GM21390 (cell line): ENCODE measurements around the gene KCNJ3.

ENCODE experiments used
- ATAC-seq: cut with Tn5 transposase; IDR thresholded peaks from one replicate; pipeline ENCODE4 v1.9.1; 2021; ENCODE audit not compliant: unreplicated experiment

The KCNJ3 gene

DNA sequence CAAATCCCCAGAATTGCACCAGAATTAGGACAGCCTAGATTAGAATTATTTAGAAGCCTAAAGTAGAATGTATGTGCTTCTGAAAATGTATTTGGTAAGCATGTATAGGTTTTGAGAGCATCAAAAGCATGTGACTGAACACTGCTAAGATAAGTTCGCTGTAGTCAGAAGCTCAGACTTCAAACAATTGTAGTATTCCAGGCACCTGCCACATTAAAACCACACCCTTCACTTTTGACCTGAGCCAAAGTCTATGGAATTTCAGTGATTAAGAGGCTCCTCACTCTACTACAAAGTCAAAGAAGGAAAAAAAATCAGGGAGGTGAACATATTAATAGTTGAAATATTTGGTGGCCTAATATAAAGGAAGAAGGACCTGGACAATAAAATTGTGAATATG lies 8.2 kb downstream of the KCNJ3 start:
- ATAC-seq = no peak

DNA sequence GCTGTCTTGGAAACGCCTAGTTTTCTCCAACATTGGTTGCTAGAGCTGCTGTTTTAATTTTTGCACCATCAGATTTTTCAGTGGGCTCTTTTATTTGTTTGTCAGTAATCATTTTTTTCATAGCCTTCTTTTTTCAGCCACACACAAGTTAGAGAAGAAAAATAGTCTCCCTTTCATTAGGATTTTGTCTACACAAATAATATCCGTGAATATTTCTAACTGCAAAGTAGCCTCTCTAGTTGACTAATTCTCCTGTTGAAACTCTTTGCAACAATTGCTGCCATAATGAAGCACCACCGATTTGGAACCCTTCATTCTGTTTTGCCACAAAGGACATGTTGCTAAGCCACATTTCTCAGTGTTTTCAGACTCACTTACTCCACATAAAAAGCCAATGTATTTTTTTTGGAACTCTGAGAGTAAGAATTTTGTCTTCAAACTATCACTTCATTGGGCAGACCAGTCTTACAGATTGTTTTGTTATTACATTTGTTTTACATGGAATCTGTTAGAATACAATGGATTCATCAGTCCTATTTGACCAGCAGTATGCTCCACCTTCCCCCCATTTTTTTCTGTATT lies 9.6 kb downstream of the KCNJ3 start:
- ATAC-seq = no peak

DNA sequence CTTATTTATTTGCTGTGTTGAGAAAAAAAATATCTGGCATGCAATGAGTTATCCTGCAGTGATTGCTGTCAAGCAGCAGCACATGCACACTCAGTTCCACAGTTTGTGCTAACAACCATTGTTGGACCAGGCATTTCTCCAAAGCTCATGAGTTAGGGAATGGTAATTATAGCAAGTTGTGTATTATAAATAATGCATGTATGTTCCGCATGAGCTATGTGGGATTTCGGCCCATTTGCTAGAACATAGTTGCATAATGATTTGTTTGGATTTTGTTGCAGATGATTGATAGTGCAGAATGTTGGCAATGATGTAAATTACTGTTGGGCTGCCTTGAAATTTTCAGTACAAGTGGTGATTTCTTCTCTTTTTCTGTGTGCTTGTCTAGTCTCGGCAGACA lies 10.7 kb downstream of the KCNJ3 start:
- no peak for ATAC-seq

DNA sequence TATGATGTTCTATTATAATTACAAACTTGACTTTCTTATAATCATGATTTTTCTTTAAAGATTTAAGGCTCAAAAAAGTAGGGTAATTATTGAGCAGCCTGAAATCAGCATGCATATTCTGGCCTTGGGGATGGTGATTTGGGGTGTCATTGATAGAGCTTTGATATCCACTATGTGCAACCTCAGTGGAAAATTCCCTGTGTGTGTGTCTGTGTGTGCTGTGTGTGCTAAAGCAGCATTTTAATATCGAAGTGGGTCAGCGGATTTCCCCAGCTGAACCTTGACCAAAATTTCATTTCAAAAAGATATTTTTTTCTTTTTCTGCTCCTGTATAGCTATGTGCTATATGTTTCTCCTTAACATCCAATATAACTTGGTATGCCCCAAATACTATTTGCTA lies 11.6 kb downstream of the KCNJ3 start:
- ATAC-seq = no peak

DNA sequence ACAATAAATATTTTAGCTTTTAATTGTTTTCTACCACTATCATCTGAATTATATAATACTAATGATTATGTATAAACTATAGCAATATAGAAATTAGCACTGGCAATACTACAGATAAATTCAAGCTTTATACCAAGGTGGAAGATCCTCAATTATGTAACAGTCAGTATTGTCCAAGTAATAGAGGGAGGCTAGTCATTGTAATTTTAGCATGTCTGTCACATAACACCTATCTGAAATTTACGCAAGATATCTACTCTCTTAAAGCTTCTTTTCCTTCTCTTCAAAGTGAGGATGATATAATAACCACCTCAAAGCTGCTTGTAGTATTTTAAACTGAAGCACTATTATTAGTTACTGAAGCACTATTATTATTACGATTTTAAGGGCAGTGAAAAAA lies 12.2 kb downstream of the KCNJ3 start:
- no peak for ATAC-seq

DNA sequence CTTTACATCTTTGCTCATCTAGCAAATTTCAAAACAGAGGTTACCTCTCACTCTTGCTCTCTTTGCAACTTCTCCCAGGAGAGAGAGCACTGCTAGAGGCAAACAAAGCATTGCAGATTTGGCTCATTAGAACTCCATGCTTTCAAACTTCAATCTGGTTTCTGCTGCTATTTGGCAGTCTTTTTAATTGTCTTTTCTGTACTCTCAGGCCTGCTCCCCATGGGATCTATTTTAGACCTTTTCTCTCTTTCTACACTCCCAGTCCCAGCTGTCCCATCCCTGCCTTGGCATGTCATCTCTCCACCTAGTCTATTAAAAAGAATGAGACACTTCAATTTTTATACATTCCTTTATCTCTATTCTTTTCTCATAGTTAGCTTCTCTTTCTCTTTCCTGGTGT lies 15.2 kb downstream of the KCNJ3 start:
- ATAC-seq = no peak

DNA sequence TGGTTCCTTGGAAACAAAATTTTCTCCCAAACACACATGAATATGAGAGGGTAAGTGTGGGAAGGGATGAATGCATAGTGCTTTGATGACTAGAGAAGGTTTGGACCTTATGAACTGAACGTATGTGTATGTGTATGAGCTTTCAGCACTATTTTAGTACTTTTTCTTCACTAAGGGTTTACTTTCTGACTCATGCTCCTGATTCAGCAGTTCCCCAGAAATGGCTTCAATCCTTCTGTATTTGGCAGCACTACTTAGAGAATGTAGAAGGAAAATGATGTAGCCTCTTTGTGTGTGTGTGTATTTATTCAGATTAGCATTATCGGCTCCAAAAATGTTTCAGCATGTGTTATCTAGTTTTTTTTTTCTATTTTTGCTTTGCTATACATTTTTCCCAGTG lies 22.2 kb downstream of the KCNJ3 start:
- ATAC-seq = no peak

DNA sequence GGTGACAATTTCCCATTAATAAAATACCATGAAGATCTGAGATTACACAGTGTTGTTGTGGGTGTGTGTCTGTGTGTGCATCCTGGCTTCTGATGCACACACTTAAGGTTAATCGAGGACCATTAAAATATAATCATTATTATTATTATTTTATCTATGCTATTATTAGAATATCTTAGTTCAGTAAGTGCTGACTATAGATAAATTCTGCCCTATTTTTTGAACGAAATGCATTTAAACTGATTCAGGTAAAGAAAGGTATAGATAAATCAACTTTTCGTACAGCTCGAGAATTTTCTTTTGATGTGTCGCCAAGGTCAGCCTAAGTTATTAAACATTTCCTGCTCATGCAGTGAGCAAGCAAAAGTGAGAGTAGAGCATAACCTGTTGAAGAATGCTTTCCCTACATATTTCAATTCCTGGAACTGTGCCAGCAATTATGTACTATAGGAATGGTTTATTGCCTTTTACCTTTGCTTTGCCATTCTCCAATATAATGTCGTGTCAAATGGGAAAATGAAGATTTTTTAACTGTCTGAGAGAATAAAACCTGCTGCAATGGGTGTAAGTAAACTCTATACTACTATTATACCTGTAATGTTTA lies 25.8 kb downstream of the KCNJ3 start:
- ATAC-seq = no peak

DNA sequence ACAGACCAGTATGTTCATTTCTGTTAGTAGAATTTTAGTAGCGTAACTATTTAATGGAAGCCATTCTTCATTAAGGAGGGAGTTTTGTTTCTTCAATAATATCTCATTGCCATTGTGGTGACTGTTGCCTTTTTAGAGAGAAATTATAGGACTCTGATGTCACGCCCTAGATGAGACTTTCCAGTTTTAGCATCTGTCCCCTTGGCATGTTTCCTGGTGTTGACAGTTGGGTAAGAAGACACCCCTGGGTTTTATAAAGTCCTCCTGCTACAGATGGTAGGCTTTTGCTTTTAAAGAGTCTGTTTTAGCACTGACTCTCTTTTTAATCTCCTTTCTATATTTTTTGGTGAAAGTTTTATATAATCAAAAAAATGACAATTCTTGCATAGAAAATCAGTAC lies 41.9 kb downstream of the KCNJ3 start:
- no peak for ATAC-seq

DNA sequence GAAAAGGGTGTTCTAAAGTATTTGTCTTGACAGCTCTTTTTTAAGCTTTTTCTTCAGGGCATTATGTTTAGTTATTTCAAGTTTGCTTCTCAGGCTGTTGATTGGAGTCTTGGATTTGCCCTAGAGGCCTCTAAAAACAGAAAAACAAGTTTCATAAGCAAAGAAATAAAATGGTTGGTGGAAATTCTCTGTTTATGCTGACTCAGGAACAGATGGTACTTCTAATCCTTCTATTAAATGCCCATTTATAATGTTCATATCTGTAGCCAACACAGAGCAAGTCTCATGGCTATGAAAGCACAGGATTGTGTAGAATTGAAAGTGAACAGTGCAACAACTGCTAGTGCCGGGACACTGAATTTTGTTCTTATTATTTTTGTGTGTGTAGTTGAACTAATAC lies 60.4 kb downstream of the KCNJ3 start:
- ATAC-seq = no peak

DNA sequence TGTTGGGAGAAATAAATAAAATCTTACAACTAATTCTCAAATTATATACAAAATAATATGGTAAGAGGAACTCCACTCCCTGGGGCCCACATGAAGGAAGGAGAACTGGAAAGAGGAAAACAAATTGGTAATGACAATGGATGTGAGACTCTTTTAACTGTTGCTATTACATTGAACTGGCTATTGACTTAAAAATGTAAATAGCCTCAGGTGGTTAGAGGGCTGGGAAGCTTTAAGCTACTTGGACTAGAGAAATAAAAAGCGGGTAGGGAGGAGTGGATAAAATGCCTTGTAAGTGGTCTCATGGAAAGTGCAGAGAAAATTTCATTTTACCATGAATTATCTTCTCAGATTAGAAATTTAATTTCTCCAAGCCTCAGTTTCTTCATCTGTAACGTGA lies 64.1 kb downstream of the KCNJ3 start:
- ATAC-seq = no peak

DNA sequence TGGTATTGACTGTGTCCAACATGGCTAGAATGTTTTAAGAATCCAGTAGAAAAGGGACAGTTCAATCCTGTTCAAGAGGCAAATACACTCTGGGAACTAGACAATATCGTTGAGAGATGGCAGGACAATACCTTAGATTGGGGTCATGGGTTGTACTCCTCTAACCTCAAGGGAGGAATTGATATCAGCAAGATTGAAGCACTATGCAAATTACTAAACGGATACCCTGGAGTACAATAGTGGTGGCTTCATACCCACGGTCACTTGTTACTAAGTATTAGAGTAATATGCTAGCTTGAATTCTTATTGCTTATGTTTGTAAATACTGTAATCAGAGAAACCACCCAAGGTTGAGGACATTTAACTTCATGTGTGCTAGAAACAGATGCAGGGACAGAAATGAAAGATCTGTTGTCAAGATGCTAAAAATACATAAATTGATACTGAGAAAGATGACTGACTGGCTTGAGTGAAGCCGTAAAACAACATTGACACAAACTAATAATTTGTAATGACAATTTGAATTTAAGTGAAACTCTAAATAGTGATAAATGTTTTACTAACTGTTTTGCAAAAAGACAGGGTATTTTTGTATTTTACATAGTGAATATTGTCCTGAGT lies 73.3 kb downstream of the KCNJ3 start:
- ATAC-seq = no peak

DNA sequence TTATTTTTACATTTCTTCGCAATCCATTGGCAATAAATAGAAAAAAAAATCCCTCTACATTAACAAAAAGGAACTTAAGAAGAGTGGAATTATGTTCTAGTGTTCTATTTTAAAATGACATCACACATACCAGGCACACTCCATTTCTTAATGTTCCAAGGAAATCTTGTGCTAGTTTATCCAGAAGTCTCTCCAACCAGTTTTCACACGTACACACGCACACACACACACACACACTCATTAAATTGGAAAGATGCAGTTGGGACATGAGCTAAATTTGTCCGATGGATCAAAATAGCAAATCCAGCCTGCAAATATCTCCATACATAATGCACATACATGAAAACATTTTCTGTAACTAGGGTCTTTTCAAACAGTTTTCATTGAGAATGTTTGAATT lies 78.3 kb downstream of the KCNJ3 start:
- ATAC-seq = no peak

DNA sequence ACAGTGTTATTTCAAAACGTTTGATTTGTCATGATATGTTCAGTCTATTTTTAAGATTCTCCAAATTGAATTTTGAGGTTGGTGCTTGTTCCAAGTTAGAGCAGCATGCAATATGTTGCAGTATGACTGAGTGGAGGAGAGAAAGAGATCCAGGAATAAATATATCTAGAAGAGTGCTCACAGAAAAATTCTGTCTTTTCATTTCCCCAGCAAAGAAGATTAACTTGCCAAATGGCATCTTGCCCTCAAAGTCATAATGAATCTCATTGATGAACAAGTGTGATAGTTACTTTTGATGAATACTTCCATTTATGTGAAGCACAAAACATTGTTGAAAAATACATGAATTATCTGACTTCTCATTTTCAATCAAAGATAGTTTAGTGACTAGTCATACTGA lies 95.9 kb downstream of the KCNJ3 start:
- no peak for ATAC-seq

DNA sequence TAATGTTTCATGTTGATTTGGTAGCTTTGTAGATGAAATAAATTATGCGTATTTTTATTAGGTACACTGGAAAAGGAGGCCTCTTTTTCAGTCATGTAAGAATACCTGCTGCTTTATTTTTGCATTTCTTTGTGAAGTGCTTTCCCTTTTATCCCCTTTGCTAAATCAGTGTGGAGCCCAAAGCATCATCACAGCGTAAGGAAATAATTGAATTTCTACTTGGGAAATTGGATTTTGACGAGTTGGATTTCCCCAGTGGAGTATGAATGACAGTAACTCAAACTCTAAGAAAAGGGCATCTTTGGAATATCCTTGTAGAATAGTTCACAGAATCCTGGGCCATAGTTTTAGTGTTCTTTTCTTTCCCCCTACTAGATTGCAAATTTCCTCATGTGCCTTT lies 97.2 kb downstream of the KCNJ3 start:
- ATAC-seq = no peak

DNA sequence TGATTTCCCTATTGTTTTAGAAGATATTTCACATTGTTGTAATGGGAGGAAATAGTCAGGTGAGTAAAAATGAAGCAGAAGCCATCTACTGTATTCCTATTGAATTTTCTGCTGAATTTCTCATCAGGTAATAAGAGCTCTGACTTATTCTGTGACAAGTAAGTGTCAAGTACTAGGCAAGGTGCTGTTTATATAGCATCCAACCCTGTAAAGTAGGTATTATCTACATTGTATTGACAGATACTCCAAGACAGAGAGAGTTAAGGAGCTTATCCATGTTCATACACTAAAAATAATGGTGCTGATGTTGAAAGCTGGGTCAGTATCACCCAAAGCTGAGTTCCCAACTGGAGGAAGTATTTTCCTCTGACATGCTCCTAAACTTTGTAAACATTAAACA lies 106.0 kb downstream of the KCNJ3 start:
- no peak for ATAC-seq

DNA sequence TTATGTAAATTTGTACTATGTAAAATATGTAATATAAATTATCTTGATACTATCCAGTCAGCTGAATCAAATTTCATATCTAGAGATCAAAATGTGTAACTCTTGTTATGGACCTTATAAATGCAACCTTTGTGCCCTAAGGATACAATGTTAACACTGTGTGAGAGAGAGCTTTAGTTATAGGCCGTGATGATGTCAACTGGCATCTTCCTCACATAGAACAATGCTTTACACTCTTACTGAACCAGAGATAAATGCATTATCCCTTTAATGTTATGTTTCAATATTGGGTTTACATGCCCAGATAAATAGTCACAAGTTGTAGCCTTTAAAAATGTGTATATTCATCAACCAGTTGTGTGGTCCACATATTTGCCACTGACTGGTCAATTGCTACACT lies 115.1 kb downstream of the KCNJ3 start:
- no peak for ATAC-seq

DNA sequence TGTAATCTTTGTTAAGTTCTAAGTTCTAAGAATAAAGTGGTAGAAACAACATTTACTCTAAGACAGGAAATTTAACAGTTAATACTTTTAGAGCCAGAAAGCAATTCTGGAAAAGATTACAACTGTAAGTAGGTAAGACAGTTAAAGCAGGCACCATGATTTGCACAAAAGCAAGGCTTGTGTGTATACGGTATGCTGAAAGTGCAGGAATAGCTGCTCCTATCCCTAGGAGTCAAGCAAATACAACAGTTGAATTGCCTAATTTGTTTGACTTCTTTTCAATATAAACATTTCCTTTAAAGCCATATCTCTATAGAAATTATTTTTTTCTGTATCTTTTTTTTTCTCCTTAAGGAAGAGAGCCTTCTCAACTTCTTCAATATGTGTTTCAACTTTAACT lies 116.4 kb downstream of the KCNJ3 start:
- ATAC-seq = no peak

DNA sequence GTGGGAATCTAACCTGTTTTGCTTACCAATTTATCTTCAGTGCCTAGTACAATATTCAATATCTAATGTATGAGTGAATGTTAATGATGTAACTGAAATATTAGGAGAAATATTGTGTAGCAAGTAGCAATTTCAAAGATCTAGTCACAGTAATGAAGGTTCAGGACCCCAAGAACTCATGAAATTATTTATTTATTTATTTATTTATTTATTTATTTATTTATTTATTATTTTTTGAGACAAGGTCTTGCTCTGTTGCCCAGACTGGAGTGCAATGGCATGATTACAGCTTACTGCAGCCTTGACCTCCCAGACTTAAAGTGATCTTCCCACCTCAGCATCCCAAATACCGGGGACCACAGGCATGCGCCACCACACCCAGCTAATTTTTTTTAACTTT lies 126.9 kb downstream of the KCNJ3 start:
- ATAC-seq = no peak

DNA sequence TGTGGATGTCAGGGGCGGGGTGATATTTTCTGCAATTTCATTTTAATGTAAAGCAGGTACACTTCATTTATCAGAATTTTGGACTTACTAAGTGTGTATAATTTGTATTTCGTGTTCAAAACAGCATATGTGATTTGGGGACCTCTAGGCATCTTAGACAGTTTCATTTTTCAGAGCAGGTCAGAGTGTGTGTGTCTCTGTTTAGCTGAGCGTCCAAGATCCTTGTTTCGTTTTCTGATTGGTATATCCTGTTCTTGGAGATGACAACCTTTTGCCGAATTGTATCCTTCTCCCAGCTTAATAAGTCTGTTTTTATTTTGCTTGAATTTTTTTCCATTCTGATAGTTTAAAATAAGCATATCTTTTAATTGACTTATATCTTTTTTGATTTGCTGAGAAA lies 128.3 kb downstream of the KCNJ3 start:
- ATAC-seq = no peak

DNA sequence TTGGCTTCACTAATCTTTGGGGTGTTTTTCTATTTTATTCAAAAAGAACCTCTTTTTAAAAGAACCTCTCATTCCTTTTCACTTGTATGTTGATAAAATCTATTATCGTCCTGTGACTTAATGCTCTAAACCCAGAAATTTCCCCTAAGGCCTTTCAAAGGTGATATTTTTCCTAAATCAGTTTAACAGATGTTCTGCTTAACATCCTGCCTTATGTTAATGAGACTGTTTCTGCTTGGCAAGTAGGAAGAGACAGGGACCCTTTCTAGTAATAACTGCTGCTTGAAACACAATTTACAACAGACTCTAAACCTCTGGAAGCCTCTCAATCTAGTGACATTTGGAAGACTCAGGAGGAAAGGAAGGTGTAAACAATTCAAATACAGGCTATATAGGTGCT lies 128.8 kb downstream of the KCNJ3 start:
- no peak for ATAC-seq

DNA sequence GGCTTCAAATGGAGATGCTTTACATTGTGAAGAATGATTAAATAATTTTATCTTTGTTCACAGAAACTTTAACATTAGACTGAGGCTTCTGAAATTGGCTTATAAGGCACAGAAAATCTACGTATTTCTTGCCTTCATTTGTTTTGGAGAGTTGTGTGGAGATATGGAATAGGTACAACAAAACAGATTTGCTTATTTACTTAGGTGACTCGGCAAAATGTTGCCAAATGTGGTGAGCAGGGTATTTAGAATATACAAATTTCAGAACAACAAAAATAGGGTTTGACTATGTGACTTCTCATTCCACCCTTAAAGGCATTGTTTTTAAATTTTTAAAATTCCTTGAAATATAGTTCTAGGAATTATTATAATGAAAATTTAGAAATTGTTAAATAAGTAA lies 134.2 kb downstream of the KCNJ3 start:
- ATAC-seq = no peak

DNA sequence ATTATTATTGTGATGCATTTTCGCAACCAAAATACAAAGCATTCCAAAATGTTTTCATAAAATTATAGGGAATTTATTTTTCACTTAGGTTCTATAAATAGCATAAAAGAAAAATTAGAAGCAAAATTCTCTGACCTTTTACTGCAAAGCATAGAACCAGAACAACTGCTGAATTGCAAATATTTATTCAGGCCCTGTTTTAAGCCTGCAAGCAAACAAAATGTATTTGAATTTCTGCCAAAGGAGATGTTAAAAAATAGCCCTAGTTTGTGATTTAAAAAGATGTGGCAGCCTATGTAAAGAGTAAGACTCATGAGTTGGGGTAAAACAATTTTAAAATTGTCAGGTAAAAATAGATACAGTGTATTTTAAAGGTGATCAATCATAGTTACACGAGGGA lies 138.1 kb downstream of the KCNJ3 start:
- no peak for ATAC-seq
